ENCODE measurements around the gene CLMP. TPM values are rescaled to one million over a fixed set of nuclear protein-coding genes. Genes with fewer than 3 reads are reported as not detected.

The CLMP gene
- total and polyA plus RNA-seq, 2 donors (not counting 3 experiments of a cell fraction or from before 2014, with no cell fraction given): 0.03 to 0.18 TPM

DNA sequence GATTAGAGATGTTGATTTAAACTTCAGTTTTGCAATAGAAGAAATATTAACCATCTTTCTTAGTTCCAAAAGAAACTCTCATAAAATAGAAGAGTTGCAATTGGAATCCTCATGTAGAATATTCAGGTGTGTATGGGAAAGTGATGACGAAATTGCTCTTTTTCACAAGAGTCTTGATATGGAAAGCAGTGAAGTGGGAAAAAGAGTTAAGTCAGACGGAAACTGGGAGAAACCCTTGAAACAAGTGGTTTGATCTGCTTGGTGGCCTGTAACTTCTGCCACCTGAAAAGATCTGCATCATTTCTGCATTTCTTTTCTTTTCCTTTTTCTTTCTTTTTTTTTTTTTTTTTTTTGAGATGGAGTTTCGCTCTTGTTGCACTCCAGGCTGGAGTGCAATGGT is 41.8 kb upstream of the CLMP start:
- Histone ChIP-seq H3K4me3 (replicated peaks in 1 of 3; ENCODE audit: insufficient read depth in 1 of 3, low read depth in 1 of 3, low read length in 3 of 3) (no peak overlapping the region), H4K20me1 (replicated peaks; ENCODE audit: control insufficient read depth, extremely low read depth, insufficient read depth, low read length) (no peaks in the 10 kb centered on the region), H2AFZ (ENCODE audit: low read depth, low read length) (no peak overlapping the region), H3K9me3 (replicated peaks; ENCODE audit: control insufficient read depth, insufficient read depth, low read length) (no peaks in the 10 kb centered on the region), H3K27me3 (ENCODE audit: control insufficient read depth in 2 of 2, insufficient read depth in 2 of 2, low read length in 2 of 2) (peaks cover 0 to 4% of the 10 kb centered on the region in 2 experiments), H3K4me1 (ENCODE audit: control insufficient read depth, extremely low read depth, insufficient read depth, low read length) (no peaks in the 10 kb centered on the region), H3K9me1 (replicated peaks; ENCODE audit: control insufficient read depth, extremely low read depth, insufficient read depth, low read length) (no peaks in the 10 kb centered on the region), H3K79me2 (ENCODE audit: control insufficient read depth, insufficient read depth, low read length) (no peaks in the 10 kb centered on the region), H3K9ac (replicated peaks; ENCODE audit: extremely low read depth, insufficient read depth, low read length) (no peak overlapping the region), H3K36me3 (ENCODE audit: control insufficient read depth in 2 of 2, extremely low read depth in 1 of 2, insufficient read depth in 2 of 2, low read length in 2 of 2) (no peaks in the 10 kb centered on the region), H3K4me2 (ENCODE audit: insufficient read depth, low read length) (no peak overlapping the region), H3K27ac (ENCODE audit: insufficient read depth, low read depth, low read length) (no peak overlapping the region)
- CTCF ChIA-PET: interaction anchor here (0.6 to 4.4 kb wide), 2 partner anchors 13 to 134 kb away, joined by 4 to 21 read pairs; no protein-coding TSS in a partner anchor
- dilution Hi-C loops (cut with MboI; ENCODE audit: extremely low pct_ligation_motif_present, low sequenced_read_pairs): no loop called here
- TF ChIP-seq, protein P1, sequence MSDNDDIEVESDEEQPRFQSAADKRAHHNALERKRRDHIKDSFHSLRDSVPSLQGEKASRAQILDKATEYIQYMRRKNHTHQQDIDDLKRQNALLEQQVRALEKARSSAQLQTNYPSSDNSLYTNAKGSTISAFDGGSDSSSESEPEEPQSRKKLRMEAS (IDR thresholded peaks at IDR 0.05; ENCODE audit: insufficient read depth, insufficient read length): no peak
- BruUV-seq (replicated peaks): no TSS peak
- intact Hi-C loops (cut with micrococcal nuclease): no loop called here
- POLR2A ChIA-PET: no interaction called here
- FAIRE-seq: no peak
- DNase-seq (ENCODE audit: low read depth, low spot score): no peak

DNA sequence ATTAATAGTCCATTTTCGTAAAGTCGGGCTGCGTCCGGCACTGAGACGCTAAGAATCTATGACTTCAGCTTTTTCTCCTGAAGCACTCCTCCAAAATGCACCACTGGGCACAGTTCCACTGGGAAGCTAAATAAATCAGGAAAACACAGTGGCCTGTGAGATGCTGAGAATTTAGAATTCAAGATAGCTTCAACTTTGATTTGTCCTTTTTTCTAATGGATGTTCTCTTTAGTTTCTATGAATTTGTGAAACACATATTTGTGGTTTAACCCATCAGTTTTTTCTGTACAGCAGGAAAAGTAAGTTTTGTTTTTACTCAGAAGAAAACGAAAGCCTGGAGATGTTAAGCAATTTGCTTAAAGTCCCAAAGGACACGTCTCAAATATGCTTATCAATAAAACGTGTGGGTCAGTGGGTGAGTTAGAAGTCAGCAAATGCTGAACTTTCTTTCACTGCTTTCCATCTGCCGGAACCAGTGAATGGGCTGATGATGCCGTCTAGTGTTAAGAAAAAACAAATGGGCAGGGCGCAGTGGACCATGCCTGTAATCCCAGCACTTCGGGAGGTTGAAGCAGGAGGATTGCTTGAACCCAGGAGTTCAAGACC is 40.7 kb upstream of the CLMP start:
- CTCF ChIA-PET: interaction anchor here (0.9 to 4.4 kb wide), 15 partner anchors 9 to 133 kb away, joined by 3 to 21 read pairs (median 5); no protein-coding TSS in a partner anchor
- dilution Hi-C loops (cut with MboI; ENCODE audit: extremely low pct_ligation_motif_present, low sequenced_read_pairs) (no loop called here), intact Hi-C loops (cut with micrococcal nuclease) (no loop called here)
- Histone ChIP-seq H2AFZ (ENCODE audit: low read depth, low read length) (no peak overlapping the region), H3K9ac (replicated peaks; ENCODE audit: extremely low read depth, insufficient read depth, low read length) (no peak overlapping the region), H3K79me2 (ENCODE audit: control insufficient read depth, insufficient read depth, low read length) (no peaks in the 10 kb centered on the region), H3K9me3 (replicated peaks; ENCODE audit: control insufficient read depth, insufficient read depth, low read length) (no peaks in the 10 kb centered on the region), H3K27ac (ENCODE audit: insufficient read depth, low read depth, low read length) (no peak overlapping the region), H3K4me2 (ENCODE audit: insufficient read depth, low read length) (no peak overlapping the region), H3K4me1 (ENCODE audit: control insufficient read depth, extremely low read depth, insufficient read depth, low read length) (no peaks in the 10 kb centered on the region), H3K4me3 (replicated peaks in 1 of 3; ENCODE audit: insufficient read depth in 1 of 3, low read depth in 1 of 3, low read length in 3 of 3) (no peak overlapping the region), H3K36me3 (ENCODE audit: control insufficient read depth in 2 of 2, extremely low read depth in 1 of 2, insufficient read depth in 2 of 2, low read length in 2 of 2) (no peaks in the 10 kb centered on the region), H3K27me3 (ENCODE audit: control insufficient read depth in 2 of 2, insufficient read depth in 2 of 2, low read length in 2 of 2) (no peaks in the 10 kb centered on the region), H4K20me1 (replicated peaks; ENCODE audit: control insufficient read depth, extremely low read depth, insufficient read depth, low read length) (no peaks in the 10 kb centered on the region), H3K9me1 (replicated peaks; ENCODE audit: control insufficient read depth, extremely low read depth, insufficient read depth, low read length) (no peaks in the 10 kb centered on the region)
- no TSS peak for BruUV-seq (replicated peaks)
- no peak for FAIRE-seq
- no peak for DNase-seq (ENCODE audit: low read depth, low spot score)
- POLR2A ChIA-PET: no interaction called here
- TF ChIP-seq, protein P2, sequence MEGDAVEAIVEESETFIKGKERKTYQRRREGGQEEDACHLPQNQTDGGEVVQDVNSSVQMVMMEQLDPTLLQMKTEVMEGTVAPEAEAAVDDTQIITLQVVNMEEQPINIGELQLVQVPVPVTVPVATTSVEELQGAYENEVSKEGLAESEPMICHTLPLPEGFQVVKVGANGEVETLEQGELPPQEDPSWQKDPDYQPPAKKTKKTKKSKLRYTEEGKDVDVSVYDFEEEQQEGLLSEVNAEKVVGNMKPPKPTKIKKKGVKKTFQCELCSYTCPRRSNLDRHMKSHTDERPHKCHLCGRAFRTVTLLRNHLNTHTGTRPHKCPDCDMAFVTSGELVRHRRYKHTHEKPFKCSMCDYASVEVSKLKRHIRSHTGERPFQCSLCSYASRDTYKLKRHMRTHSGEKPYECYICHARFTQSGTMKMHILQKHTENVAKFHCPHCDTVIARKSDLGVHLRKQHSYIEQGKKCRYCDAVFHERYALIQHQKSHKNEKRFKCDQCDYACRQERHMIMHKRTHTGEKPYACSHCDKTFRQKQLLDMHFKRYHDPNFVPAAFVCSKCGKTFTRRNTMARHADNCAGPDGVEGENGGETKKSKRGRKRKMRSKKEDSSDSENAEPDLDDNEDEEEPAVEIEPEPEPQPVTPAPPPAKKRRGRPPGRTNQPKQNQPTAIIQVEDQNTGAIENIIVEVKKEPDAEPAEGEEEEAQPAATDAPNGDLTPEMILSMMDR (IDR thresholded peaks at IDR 0.05; ENCODE audit: extremely low read depth in 1 of 2, insufficient read depth in 1 of 2, low read depth in 1 of 2, low read length in 2 of 2): no peak
- TF ChIP-seq POLR2AphosphoS5 (IDR thresholded peaks at IDR 0.05; ENCODE audit: insufficient read depth, low read depth, low read length) (no peak), FOS (IDR thresholded peaks at IDR 0.05; ENCODE audit: borderline replicate concordance, insufficient read depth, low read length) (no peak), POLR2A (IDR thresholded peaks at IDR 0.05; ENCODE audit: low read depth, low read length) (no peak), GATA2 (IDR thresholded peaks at IDR 0.05; ENCODE audit: insufficient read depth, insufficient read length, low read depth, low read length) (no peak), EZH2 (IDR thresholded peaks at IDR 0.05; ENCODE audit: borderline replicate concordance, low read depth, low read length, severe bottlenecking) (no peak), MYC (IDR thresholded peaks at IDR 0.05; ENCODE audit: low read depth, low read length) (no peak), JUN (IDR thresholded peaks at IDR 0.05; ENCODE audit: borderline replicate concordance, insufficient read depth, insufficient read length, low read depth) (no peak)
- TF ChIP-seq, protein P1 (IDR thresholded peaks at IDR 0.05; ENCODE audit: insufficient read depth, insufficient read length): no peak
